K562 (cell line): ENCODE data around the gene MEIKIN. TPM values are rescaled to one million over a fixed set of nuclear protein-coding genes. Genes with fewer than 3 reads are reported as not detected.

Experiments
- ARID1B ChIP-seq: fragments of 450-650 bp; IDR thresholded peaks from 2 replicates; pipeline ENCODE4 v1.6.1; 2016; ENCODE audit warnings: antibody characterized with exemption, mild to moderate bottlenecking, inconsistent platforms
- C11orf30 ChIP-seq: fragments of 450-650 bp; IDR thresholded peaks from 2 replicates; pipeline ENCODE4 v1.6.1; 2016; ENCODE audit warnings: low read depth, mild to moderate bottlenecking
- CBFA2T3 ChIP-seq: fragments of 450-650 bp; IDR thresholded peaks from 2 replicates; pipeline ENCODE4 v1.6.1; 2017
- CEBPB ChIP-seq: fragments of 450-650 bp; IDR thresholded peaks from 2 replicates; pipeline ENCODE4 v1.6.1; 2016; ENCODE audit warnings: missing genetic modification characterization, missing compliant biosample characterization
- EP300 ChIP-seq: IDR thresholded peaks from 2 replicates; pipeline ENCODE4 v1.6.1; 2012; ENCODE audit warnings: low read length, improper control_type of control experiment
- FOS ChIP-seq: IDR thresholded peaks from 3 replicates; pipeline ENCODE4 v1.6.1; 2011; ENCODE audit not compliant: insufficient read length; ENCODE audit errors: extremely low read depth
- GATAD2A ChIP-seq: fragments of 450-650 bp; IDR thresholded peaks from 2 replicates; pipeline ENCODE4 v1.6.1; 2017
- JUND ChIP-seq, 2 experiments: IDR thresholded peaks; 2 replicates in 1 of 2; 3 replicates in 1 of 2; pipeline ENCODE4 v1.6.1; 2011; ENCODE audit warnings: borderline replicate concordance in 2 of 2, low read depth in 2 of 2, low read length in 2 of 2, improper control_type of control experiment in 1 of 2, missing biosample characterization in 1 of 2, missing genetic modification characterization in 1 of 2, missing genetic modification reagents in 1 of 2
- MEF2A ChIP-seq: IDR thresholded peaks from 2 replicates; pipeline ENCODE4 v1.6.1; 2011; ENCODE audit warnings: low read depth, mild to moderate bottlenecking, low read length, moderate library complexity; ENCODE audit not compliant: control insufficient read depth
- MEIS2 ChIP-seq: fragments of 450-650 bp; IDR thresholded peaks from 2 replicates; pipeline ENCODE4 v1.6.1; 2014; ENCODE audit warnings: mild to moderate bottlenecking; ENCODE audit not compliant: partially characterized antibody
- NCOR1 ChIP-seq: fragments of 450-650 bp; IDR thresholded peaks from 2 replicates; pipeline ENCODE4 v1.6.1; 2016; ENCODE audit warnings: mild to moderate bottlenecking, moderate library complexity
- OTX1 ChIP-seq: fragments of 450-650 bp; formaldehyde crosslinking; IDR thresholded peaks from 2 replicates; pipeline ENCODE4 v1.4.0; 2022; ENCODE audit warnings: mild to moderate bottlenecking
- PKNOX1 ChIP-seq: fragments of 450-650 bp; IDR thresholded peaks from 2 replicates; pipeline ENCODE4 v1.6.1; 2016
- SMARCA4 ChIP-seq: fragments of 450-650 bp; IDR thresholded peaks from 2 replicates; pipeline ENCODE4 v1.6.1; 2016
- SMARCE1 ChIP-seq: fragments of 450-650 bp; IDR thresholded peaks from 2 replicates; pipeline ENCODE4 v1.7.1; 2016; ENCODE audit warnings: mild to moderate bottlenecking
- TCF3 ChIP-seq: sonication (generic); formaldehyde crosslinking; IDR thresholded peaks from 2 replicates; pipeline ENCODE4 v1.4.0; 2020; ENCODE audit warnings: mild to moderate bottlenecking, missing genetic modification reagents
- TEAD4 ChIP-seq, 2 experiments: sonication (generic) in 1 of 2; formaldehyde crosslinking in 1 of 2; IDR thresholded peaks; 2 replicates each; pipeline versions ENCODE4 v1.6.1 to v1.8.0; 2012 to 2022; ENCODE audit warnings: borderline replicate concordance in 1 of 2, inconsistent platforms in 1 of 2, low read length in 1 of 2, mild to moderate bottlenecking in 1 of 2, missing genetic modification reagents in 1 of 2
- ZBTB11 ChIP-seq, 3 experiments: fragments of 200-800 bp in 1 of 3; fragments of 250-450 bp in 1 of 3; fragments of 450-650 bp in 1 of 3; sonication (Bioruptor Pico) in 1 of 3; sonication (Bioruptor generic) in 1 of 3; formaldehyde crosslinking in 1 of 3; IDR thresholded peaks; 2 replicates each; pipeline versions ENCODE4 v1.6.1 to v1.8.0; 2016 to 2022; ENCODE audit warnings: mild to moderate bottlenecking in 2 of 3, missing genetic modification characterization in 2 of 3, missing compliant biosample characterization in 1 of 3, moderate library complexity in 1 of 3
- ZNF3 ChIP-seq: fragments of 250-450 bp; sonication (Bioruptor Pico); IDR thresholded peaks from 2 replicates; pipeline ENCODE4 v1.5.0; 2021; ENCODE audit warnings: mild to moderate bottlenecking, moderate library complexity
- ZNF316 ChIP-seq: fragments of 450-650 bp; IDR thresholded peaks from 2 replicates; pipeline ENCODE4 v1.6.1; 2016
- ZNF75A ChIP-seq: fragments of 450-650 bp; formaldehyde crosslinking; IDR thresholded peaks from 2 replicates; pipeline ENCODE4 v1.4.0; 2020; ENCODE audit warnings: mild to moderate bottlenecking
- polyA plus RNA-seq, 8 experiments: library from polyadenylated mRNA; depleted of rRNA in 4 of 8; stranded (reverse) in 5 of 8; unstranded in 3 of 8; fragments of >200 nt; fragmentation: Nextera tagmentation in 2 of 8; fragmentation: Illumina TruSeq in 1 of 8; extraction: Ambion mirVana in 2 of 8; extraction: Trizol in 1 of 8; gene quantifications; 2 replicates each; pipeline versions ENCODE4 v1.2.1 to v1.2.3, GENCODE V29; 2011 to 2014; ENCODE audit warnings: inconsistent platforms in 1 of 8, missing spikeins in 1 of 8
- total RNA-seq, 7 experiments: library from RNA; depleted of rRNA in 6 of 7; stranded (reverse); fragments of >200 nt in 6 of 7; fragmentation: Illumina TruSeq in 2 of 7; extraction: Trizol in 2 of 7; gene quantifications; 2 replicates each; pipeline versions ENCODE4 v1.2.1 to v1.2.3, GENCODE V29; 2011 to 2021; ENCODE audit warnings: low replicate concordance in 1 of 7

MEIKIN gene
- total and polyA plus RNA-seq, 9 of the 15 experiments (the other 6 are each of a cell fraction or from before 2014, with no cell fraction given): 0.18 TPM; not detected in 8

GRCh38 chr5:131758520-131758900, 187.0 kb downstream of the MEIKIN start (continued):
- TF ChIP-seq PKNOX1: peak; percentile 61
- no peak for TF ChIP-seq CEBPB (tag)
- TF ChIP-seq C11orf30: peak; percentile 28; the same call in 1 of the 2 replicates
- peak; percentile 53; the same call in 1 of the 2 replicates for TF ChIP-seq ZNF316
- no peak for TF ChIP-seq ZNF75A
- peak; percentile 46 for TF ChIP-seq CBFA2T3
- peak; percentile 92 for TF ChIP-seq MEIS2
- TF ChIP-seq FOS: no peak
- TF ChIP-seq EP300: 0 out of 2 replicates have a peak, but pooled peaks have one; percentile 9
- TF ChIP-seq JUND (IDR thresholded peaks at IDR 0.05; ENCODE audit: borderline replicate concordance, low read depth, low read length): no peak
- peak; percentile 39; the same call in 1 of the 3 replicates for TF ChIP-seq JUND (tag; IDR thresholded peaks at IDR 0.05; ENCODE audit: borderline replicate concordance, low read depth, low read length)
- TF ChIP-seq ZNF3 (CRISPR knock-in tag): no peak
- TF ChIP-seq ZBTB11 (CRISPR knock-in tag; IDR thresholded peaks at IDR 0.05): no peak
- peak; percentile 38; the same call in 1 of the 2 replicates for TF ChIP-seq TEAD4 (IDR thresholded peaks at IDR 0.05; ENCODE audit: low read length)
- TF ChIP-seq TEAD4 (CRISPR knock-in tag; IDR thresholded peaks at IDR 0.05; ENCODE audit: borderline replicate concordance): no peak
- TF ChIP-seq GATAD2A: 0 out of 2 replicates have a peak, but pooled peaks have one; percentile 31
- peak; percentile 79; the same call in 1 of the 2 replicates for TF ChIP-seq MEF2A
- TF ChIP-seq SMARCE1: peak; percentile 44; the same call in 1 of the 2 replicates
- TF ChIP-seq SMARCA4: peak; percentile 40; the same call in 1 of the 2 replicates
- peak; percentile 35; the same call in 1 of the 2 replicates for TF ChIP-seq ARID1B
- 0 out of 2 replicates have a peak, but pooled peaks have one; percentile 13 for TF ChIP-seq NCOR1
- no peak for TF ChIP-seq OTX1 (CRISPR knock-in tag)
- TF ChIP-seq TCF3 (CRISPR knock-in tag): peak; percentile 32; the same call in 1 of the 2 replicates
- TF ChIP-seq, all 486 proteins: peak for 17
